SK-N-SH (cell line): Measurements from ENCODE around the gene KRTAP19-6.

Source experiments
- CHD2 ChIP-seq: fragments of 150-350 bp; IDR thresholded peaks from 2 replicates; pipeline ENCODE4 v1.6.1; 2018; ENCODE audit warnings: low read length; ENCODE audit not compliant: partially characterized antibody
- CTCF ChIP-seq: fragments of 200-600 bp; sonication (generic); IDR thresholded peaks from 2 replicates; pipeline ENCODE4 v1.6.1; 2017; ENCODE audit warnings: antibody characterized with exemption, mild to moderate bottlenecking, moderate library complexity
- ELF1 ChIP-seq: IDR thresholded peaks from 2 replicates; pipeline ENCODE4 v1.4.0; 2012
- EP300 ChIP-seq, 2 experiments: IDR thresholded peaks; 2 replicates each; pipeline versions ENCODE4 v1.4.0 to v1.6.1; 2012; ENCODE audit warnings: borderline replicate concordance in 1 of 2, low read depth in 1 of 2, low read length in 1 of 2
- GABPA ChIP-seq: IDR thresholded peaks from 2 replicates; pipeline ENCODE4 v1.4.0; 2012; ENCODE audit warnings: low read depth, mild to moderate bottlenecking
- GATA2 ChIP-seq: sonication (generic); formaldehyde crosslinking; IDR thresholded peaks from 2 replicates; pipeline ENCODE4 v1.5.0; 2020; ENCODE audit warnings: mild to moderate bottlenecking, missing genetic modification reagents
- JUND ChIP-seq: IDR thresholded peaks from 2 replicates; pipeline ENCODE4 v1.4.0; 2012
- MAX ChIP-seq: IDR thresholded peaks from 2 replicates; pipeline ENCODE4 v1.4.0; 2012; ENCODE audit warnings: low read depth
- POLR2AphosphoS5 ChIP-seq: IDR thresholded peaks from 2 replicates; pipeline ENCODE4 v1.6.1; 2012; ENCODE audit warnings: low read depth, low read length
- RAD21 ChIP-seq: IDR thresholded peaks from 2 replicates; pipeline ENCODE4 v1.6.1; 2012; ENCODE audit warnings: mild to moderate bottlenecking, low read length
- REST ChIP-seq: IDR thresholded peaks from 2 replicates; pipeline ENCODE4 v1.6.1; 2012; ENCODE audit warnings: mild to moderate bottlenecking, low read depth, low read length, moderate library complexity
- RXRA ChIP-seq: IDR thresholded peaks from 2 replicates; pipeline ENCODE4 v1.4.0; 2012; ENCODE audit warnings: low read depth, mild to moderate bottlenecking, borderline replicate concordance
- YY1 ChIP-seq: IDR thresholded peaks from 2 replicates; pipeline ENCODE4 v1.4.0; 2012; ENCODE audit warnings: low read depth, mild to moderate bottlenecking

GRCh38 chr21:30579346-30579745 lies 37.7 kb upstream of the KRTAP19-6 start:
- no peak for TF ChIP-seq CHD2
- no peak for TF ChIP-seq CTCF
- no peak for TF ChIP-seq REST
- TF ChIP-seq GABPA, result no peak
- TF ChIP-seq RAD21, result no peak
- TF ChIP-seq MAX, result no peak
- TF ChIP-seq JUND, result no peak
- TF ChIP-seq YY1, result no peak
- TF ChIP-seq EP300 (IDR thresholded peaks at IDR 0.05; ENCODE audit: borderline replicate concordance in 1 of 2, low read depth in 1 of 2, low read length in 1 of 2), result no peak
- TF ChIP-seq RXRA, result no peak
- TF ChIP-seq ELF1, result no peak
- TF ChIP-seq GATA2 (CRISPR knock-in tag), result no peak
- no peak for TF ChIP-seq POLR2AphosphoS5
